NCI-H1048 (cell line): ENCODE measurements around the gene TMEM139.
A peak's percentile ranks its signal among the peaks of the same experiment; 100 is the strongest.
"Not testable (repeated sequence)": the region's sequence is repeated elsewhere in the genome, so short reads cannot be mapped to it uniquely, and the experiment has no call there.

Experiments used
- DNase-seq: peaks from one replicate; lab custom pipeline; 2025; lab: John Stamatoyannopoulos, UW

The TMEM139 gene

GRCh38 chr7:143259765-143260164 is 25.0 kb upstream of the TMEM139 start:
- no peak for DNase-seq

DNA sequence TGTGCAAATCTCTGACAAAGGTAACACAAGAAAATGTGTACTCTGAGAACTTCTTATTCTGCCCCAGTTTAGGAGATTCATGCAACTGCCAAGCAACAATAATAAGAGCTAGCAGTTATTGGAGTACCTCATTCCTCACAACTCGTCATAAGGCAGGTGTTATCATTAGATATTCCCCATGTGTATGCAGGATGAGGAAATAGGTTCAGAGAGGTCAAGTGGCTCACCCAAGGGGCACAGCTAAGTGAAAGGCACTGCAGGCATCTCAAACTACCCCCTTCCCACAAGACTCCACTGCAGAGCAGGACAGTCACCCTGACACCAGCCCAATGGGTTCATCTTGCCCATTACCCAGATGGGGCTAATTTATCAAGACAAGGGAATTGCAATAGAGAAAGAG is 22.9 kb upstream of the TMEM139 start:
- no peak for DNase-seq

- DNase-seq: no peak
Measured at GRCh38 chr7:143263266-143264195, 21.2 kb upstream of the TMEM139 start, which contains the start of gene GSTK1. GSTK1 (plus strand) TSS chr7:143263441; CDS start chr7:143263514, 73 bp downstream.

DNA sequence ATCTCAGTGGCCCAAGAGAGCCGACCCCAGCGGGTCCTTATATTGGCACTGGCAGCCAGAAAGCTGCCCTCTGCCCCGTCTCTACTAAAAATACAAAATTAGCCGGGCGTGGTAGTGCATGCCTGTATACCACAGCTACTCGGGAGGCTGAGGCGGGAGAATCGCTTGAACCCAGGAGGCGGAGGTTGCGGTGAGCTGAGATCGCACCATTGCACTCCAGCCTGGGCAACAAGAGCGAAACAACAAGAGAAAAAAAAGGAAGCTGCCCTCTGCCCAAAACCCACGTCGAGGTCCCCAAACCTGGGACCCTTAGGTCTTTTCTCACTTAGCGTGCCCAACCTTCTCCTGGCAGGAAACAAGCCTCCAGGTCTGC is 20.6 kb upstream of the TMEM139 start:
- DNase-seq: not testable (repeated sequence)

DNA sequence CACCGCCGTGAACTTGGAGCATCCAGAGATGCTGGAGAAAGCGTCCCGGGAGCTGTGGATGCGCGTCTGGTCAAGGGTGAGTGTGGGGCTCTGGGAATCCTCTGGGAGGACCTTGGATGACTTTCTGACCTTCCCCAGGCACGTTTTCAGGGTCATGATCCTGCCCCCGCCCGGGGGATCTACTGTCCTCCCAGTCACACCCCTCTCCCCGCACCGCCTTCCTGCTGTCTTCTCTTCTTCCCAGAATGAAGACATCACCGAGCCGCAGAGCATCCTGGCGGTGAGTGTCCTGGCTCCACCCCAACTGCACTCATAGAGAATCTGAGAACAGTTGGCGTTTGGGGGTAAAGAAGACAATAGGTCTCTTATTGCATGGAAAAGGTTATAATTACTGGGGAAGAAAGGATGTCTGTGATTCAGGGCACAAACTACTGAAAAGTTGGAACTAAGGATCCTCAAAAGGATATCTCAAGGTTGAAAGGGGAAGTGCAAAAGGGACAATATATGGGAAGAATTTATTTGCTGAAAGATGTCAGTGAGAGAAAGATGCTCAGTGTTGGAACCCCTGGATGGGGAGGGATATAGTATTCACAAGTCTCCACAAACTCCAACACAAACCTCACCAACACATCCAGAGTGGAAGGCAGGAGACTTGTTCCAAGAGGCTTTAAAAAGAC is 19.6 kb upstream of the TMEM139 start:
- DNase-seq: no peak

DNA sequence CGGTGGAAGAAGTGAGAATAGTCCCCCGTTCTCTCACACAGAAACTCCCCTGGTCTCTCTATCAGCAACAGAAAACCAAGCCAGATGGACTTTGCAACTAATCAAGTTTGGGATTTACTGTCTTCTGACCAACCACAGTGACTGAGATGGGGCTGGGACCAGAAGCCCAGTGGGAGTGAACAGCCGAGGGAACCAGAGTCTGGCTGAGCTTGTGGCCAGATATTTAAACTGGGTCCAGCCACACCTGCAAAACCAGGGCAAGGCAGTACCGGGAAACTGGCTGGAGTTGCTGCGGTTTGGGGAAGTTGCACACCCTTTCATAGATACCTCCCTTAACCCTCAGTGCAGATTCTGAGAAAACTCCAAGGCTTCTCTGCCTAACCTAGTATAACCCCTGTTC is 15.5 kb upstream of the TMEM139 start:
- DNase-seq: no peak

GRCh38 chr7:143271240-143271639 is 13.5 kb upstream of the TMEM139 start:
- no peak for DNase-seq

- DNase-seq: no peak
Measured at GRCh38 chr7:143272871-143273270, 11.9 kb upstream of the TMEM139 start.

DNA sequence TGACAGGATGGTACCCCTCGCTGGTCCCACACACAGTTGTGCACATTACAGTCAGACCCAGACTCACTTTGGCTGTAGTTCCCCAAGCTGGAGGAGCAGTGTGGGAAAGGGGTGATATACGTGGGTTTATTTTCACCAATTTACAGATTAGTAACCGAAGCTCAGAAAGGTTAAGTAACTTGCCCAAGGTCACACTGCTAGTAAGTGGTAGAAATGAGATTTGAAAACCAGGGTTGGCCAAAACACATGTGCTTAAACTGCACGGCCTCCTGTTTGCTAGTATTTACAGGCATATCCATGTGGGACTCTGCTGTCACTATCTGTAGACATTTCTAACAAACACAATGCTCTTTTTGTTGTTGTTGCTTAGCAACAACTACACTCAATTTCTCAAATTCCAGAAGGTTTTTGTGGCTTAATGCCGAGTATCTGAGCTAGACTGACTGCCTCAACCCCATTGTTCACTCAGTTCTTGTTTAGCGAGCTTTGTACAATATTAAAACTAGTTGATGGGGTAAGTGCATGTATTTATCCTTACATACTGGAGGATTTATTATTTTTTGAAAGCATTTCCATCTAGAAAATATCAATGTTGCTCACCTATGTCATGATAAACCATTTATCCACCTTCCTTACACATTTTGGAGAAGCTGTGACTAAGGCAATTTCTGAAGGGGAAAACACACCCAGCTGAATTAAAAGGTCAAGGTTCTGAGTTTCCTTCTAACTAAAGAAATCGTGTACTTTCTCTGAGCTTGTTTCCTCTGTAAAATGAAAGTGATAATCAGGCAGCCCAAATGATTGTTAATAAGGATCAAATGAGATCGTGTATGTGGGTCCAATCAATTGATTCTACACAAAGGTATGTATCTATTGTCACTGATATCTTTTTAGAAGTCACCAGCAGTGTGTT is 5.3 kb upstream of the TMEM139 start:
- peak; percentile 72 for DNase-seq

DNA sequence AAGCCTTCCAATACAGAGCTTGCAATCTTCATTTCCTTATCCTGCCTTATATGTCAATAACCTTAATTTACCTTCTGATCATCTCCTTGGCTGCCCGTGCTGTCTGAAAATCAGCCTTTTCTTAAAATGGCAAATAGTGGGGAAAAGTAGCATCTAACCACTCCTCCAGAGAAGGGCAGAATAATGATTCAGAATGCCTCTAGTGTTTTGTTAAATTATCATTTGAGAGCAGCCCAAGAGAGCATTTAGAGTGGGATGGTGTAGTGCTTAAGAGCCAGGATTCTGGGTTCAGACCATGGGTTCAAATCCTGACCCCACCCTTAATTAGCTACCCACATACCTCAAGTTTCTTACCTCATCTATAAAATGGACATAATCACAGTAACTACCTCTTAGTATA is 4.6 kb upstream of the TMEM139 start:
- no peak for DNase-seq

- DNase-seq: no peak
Measured at GRCh38 chr7:143280566-143280965, 4.2 kb upstream of the TMEM139 start.

GRCh38 chr7:143281529-143281928 is 3.2 kb upstream of the TMEM139 start:
- no peak for DNase-seq

GRCh38 chr7:143282124-143282523 is 2.6 kb upstream of the TMEM139 start:
- DNase-seq: no peak

DNA sequence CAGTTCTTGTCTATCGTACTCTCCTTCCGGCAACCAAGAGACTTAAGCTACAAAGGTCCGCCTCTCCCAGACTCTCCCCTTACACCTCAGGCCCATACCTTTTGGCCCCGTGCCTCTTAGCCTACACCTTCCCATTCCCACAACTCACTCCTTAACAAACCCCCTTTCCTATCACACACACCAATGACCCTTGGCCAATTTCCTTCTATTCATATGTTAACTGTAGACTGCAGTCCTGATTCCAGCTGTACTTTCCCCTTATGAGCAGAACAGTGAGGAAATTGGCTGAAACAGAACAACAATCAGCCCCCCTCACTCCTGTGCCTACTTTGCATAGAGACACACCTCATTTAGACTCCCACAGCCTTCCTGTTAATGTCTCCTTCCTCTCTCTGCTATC is 1.4 kb upstream of the TMEM139 start:
- DNase-seq: peak; percentile 8

DNA sequence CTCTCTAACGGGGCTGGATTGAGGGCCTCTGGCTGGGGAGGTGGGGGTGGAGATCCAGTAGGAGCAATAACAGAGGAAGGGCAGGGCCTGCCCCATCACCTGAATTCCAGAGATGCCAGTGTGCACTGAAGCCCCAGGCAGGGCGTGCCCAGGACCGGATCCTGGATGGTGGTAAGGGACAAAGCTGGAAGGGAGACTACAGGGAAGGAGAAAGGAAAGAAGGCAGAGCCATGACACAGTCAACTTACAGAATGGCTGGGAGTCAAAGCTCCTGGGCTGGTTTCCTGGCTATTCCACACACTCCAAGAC is 666 bp downstream of the TMEM139 start:
- no peak for DNase-seq

- DNase-seq: no peak
Measured at GRCh38 chr7:143285806-143286521, 1.2 kb downstream of the TMEM139 start.

- no peak for DNase-seq
Measured at GRCh38 chr7:143286522-143286890, 1.7 kb downstream of the TMEM139 start.

DNA sequence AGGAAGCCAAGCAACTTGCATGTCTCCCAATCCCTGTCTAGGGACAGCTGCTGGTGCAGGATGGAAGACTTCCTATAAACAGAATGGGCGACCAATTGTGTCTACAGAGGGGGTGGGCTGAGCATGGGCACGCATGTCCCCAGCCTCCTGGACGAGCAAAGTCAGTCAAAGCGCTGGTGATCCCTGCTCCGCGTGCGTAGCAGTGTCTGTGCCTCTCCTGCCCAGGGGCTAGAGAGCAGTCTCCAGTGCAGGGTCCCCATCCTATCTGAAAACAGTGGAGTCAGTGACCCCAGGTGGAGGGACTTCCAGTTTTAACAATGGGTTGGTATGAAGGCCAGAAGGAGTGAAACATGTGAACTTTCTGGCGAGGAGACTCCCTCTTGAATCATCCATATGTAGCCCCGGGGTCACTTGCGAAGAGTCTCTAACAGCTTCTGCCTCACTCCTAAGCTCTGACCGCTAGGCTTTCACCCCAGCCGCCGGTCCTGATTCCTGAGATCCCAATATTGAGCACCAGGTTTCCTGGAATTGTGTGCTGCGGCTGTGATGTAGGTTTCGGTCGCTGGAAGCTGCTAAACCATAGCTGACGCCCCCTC is 2.7 kb downstream of the TMEM139 start:
- DNase-seq: no peak

GRCh38 chr7:143287935-143288826 is 3.4 kb downstream of the TMEM139 start, which contains the start of gene CASP2:
CASP2 (plus strand) TSS chr7:143288351; CDS start chr7:143288456, 105 bp downstream.
- DNase-seq: peak; percentile 99

DNA sequence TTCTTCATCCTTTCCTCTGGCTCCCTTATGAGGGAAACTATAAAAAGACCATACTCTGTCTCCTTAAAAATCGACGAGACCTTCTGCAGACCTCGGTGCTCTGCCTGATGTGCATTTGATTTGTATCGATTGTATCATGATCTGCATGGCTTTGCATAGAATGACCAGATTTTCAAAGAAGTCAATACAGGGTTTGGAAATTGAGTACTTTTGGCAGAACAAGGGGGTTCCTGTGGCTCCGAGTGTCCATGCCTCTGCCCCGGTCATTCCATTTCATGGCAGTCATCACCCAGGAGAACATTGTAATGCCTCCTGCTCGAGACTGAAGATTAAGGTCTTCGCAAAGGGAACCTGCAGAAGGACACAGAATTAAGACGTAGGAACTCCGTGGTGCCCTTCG is 4.1 kb downstream of the TMEM139 start:
- DNase-seq: no peak
